GM12878 (cell line): ENCODE measurements around the gene CCDC197.

Experiments used
- ATF2 ChIP-seq: IDR thresholded peaks from 2 replicates; pipeline ENCODE4 v1.6.1; 2012; ENCODE audit warnings: low read length, inconsistent platforms
- CBX3 ChIP-seq: fragments of 200-600 bp; sonication (generic); IDR thresholded peaks from 2 replicates; pipeline ENCODE4 v1.6.1; 2016; ENCODE audit warnings: low read depth, borderline replicate concordance
- CTCF ChIP-seq, 3 experiments: IDR thresholded peaks in 2 of 3; conservative IDR thresholded peaks in 1 of 3; 2 replicates each; pipeline ENCODE4 v1.5.1; 2011; ENCODE audit warnings: low read depth in 3 of 3, low read length in 3 of 3, mild to moderate bottlenecking in 3 of 3, control low read depth in 2 of 3, moderate library complexity in 2 of 3, inconsistent platforms in 1 of 3, mixed read lengths in 1 of 3; ENCODE audit not compliant: control insufficient read depth in 2 of 3, insufficient read depth in 1 of 3; ENCODE audit errors: extremely low read depth in 1 of 3
- KDM1A ChIP-seq: fragments of 200-600 bp; sonication (generic); IDR thresholded peaks from 2 replicates; pipeline ENCODE4 v1.6.1; 2016; ENCODE audit warnings: borderline replicate concordance
- NFIC ChIP-seq: IDR thresholded peaks from 2 replicates; pipeline ENCODE4 v1.6.1; 2012; ENCODE audit warnings: low read depth, mild to moderate bottlenecking, inconsistent platforms, low read length, moderate library complexity
- POLR2AphosphoS5 ChIP-seq: IDR thresholded peaks from 2 replicates; pipeline ENCODE4 v1.6.1; 2011; ENCODE audit warnings: mild to moderate bottlenecking, low read length, inconsistent platforms
- SIX5 ChIP-seq: IDR thresholded peaks from 2 replicates; pipeline ENCODE4 v1.6.1; 2011; ENCODE audit warnings: mild to moderate bottlenecking, low read depth, low read length, moderate library complexity; ENCODE audit not compliant: severe bottlenecking

GRCh38 chr14:93997082-93997481 is at the start of gene CCDC197:
- no peak for TF ChIP-seq CTCF (IDR thresholded peaks at IDR 0.05 in 2 of 3, conservative IDR thresholded peaks at IDR 0.05 in 1 of 3; ENCODE audit: control insufficient read depth in 2 of 3, extremely low read depth in 1 of 3, insufficient read depth in 1 of 3, low read depth in 3 of 3, low read length in 3 of 3)
- no peak for TF ChIP-seq ATF2
- no peak for TF ChIP-seq KDM1A
- TF ChIP-seq POLR2AphosphoS5: no peak
- no peak for TF ChIP-seq NFIC
- no peak for TF ChIP-seq CBX3
- no peak for TF ChIP-seq SIX5
